HEK293 (cell line): Measurements from ENCODE around the gene CAMK2G.

Experiments used
- CTCF ChIA-PET: fragments of 350-600 bp; formaldehyde crosslinking; extraction: SDS; loops from one replicate; lab custom pipeline; 2021; ENCODE audit warnings: antibody characterized with exemption; lab: Yijun Ruan, JAX
- POLR2A ChIA-PET: fragments of 300-600 bp; formaldehyde crosslinking; extraction: SDS; loops from one replicate; lab custom pipeline; 2020; ENCODE audit warnings: antibody characterized with exemption, inconsistent platforms; lab: Yijun Ruan, JAX
- H3K27ac ChIP-seq: fragments of 200-500 bp; sonication (Bioruptor generic); 2 replicates; pipeline ENCODE4 v1.5.1; 2014; ENCODE audit warnings: low read depth, low read length, control low read depth, inconsistent platforms; ENCODE audit errors: extremely low read depth
- H3K36me3 ChIP-seq, 2 experiments: fragments of 200-500 bp in 1 of 2; sonication (Bioruptor generic) in 1 of 2; 1 replicate in 1 of 2; 2 replicates in 1 of 2; pipeline ENCODE4 v1.5.1; 2014 to 2017; ENCODE audit warnings: inconsistent platforms in 2 of 2, low read length in 2 of 2; ENCODE audit not compliant: control insufficient read depth in 2 of 2, insufficient read depth in 1 of 2
- H3K4me1 ChIP-seq: fragments of 200-500 bp; sonication (Bioruptor generic); 2 replicates; pipeline ENCODE4 v1.5.1; 2014; ENCODE audit warnings: mild to moderate bottlenecking, low read length, inconsistent platforms; ENCODE audit not compliant: control insufficient read depth, insufficient read depth
- H3K4me3 ChIP-seq: 2 replicates; pipeline ENCODE4 v1.5.1; 2011; ENCODE audit warnings: low read depth, mild to moderate bottlenecking, control low read depth, low read length, moderate library complexity
- H3K9me3 ChIP-seq: fragments of 200-500 bp; sonication (Bioruptor generic); 2 replicates; pipeline ENCODE4 v1.5.1; 2014; ENCODE audit warnings: low read depth, low read length, inconsistent platforms; ENCODE audit not compliant: control insufficient read depth, insufficient read depth
- GLIS2 ChIP-seq: fragments of 450-650 bp; formaldehyde crosslinking; IDR thresholded peaks from 2 replicates; pipeline ENCODE4 v1.5.1; 2016; ENCODE audit warnings: missing biosample characterization, missing genetic modification characterization
- KLF9 ChIP-seq: fragments of 450-650 bp; formaldehyde crosslinking; IDR thresholded peaks from 2 replicates; pipeline ENCODE4 v1.5.1; 2016; ENCODE audit warnings: missing biosample characterization, missing genetic modification characterization, low read depth
- PRDM1 ChIP-seq: fragments of 450-650 bp; formaldehyde crosslinking; IDR thresholded peaks from 2 replicates; pipeline ENCODE4; 2016; ENCODE audit warnings: missing biosample characterization, missing genetic modification characterization
- SP7 ChIP-seq: fragments of 450-650 bp; formaldehyde crosslinking; IDR thresholded peaks from 2 replicates; pipeline ENCODE4 v1.5.1; 2016; ENCODE audit warnings: missing biosample characterization, missing genetic modification characterization
- YY1 ChIP-seq: fragments of 450-650 bp; formaldehyde crosslinking; IDR thresholded peaks from 2 replicates; pipeline ENCODE4 v1.5.1; 2018; ENCODE audit warnings: missing biosample characterization, missing genetic modification characterization
- ZBTB26 ChIP-seq: fragments of 450-650 bp; formaldehyde crosslinking; optimal IDR thresholded peaks from 2 replicates; pipeline ENCODE3; 2016; ENCODE audit warnings: missing biosample characterization, mild to moderate bottlenecking, missing genetic modification characterization
- ZBTB48 ChIP-seq: fragments of 450-650 bp; formaldehyde crosslinking; IDR thresholded peaks from 2 replicates; pipeline ENCODE4 v1.5.1; 2016; ENCODE audit warnings: missing biosample characterization, missing genetic modification characterization
- ZBTB49 ChIP-seq: fragments of 450-650 bp; formaldehyde crosslinking; IDR thresholded peaks from 2 replicates; pipeline ENCODE4 v1.5.1; 2016; ENCODE audit warnings: missing biosample characterization, missing genetic modification characterization, low read depth
- ZFHX2 ChIP-seq: fragments of 450-650 bp; formaldehyde crosslinking; conservative IDR thresholded peaks from 2 replicates; pipeline ENCODE4 v1.5.1; 2016; ENCODE audit warnings: missing biosample characterization, missing genetic modification characterization
- ZNF114 ChIP-seq: fragments of 450-650 bp; formaldehyde crosslinking; IDR thresholded peaks from 2 replicates; pipeline ENCODE4 v1.5.0; 2017; ENCODE audit warnings: missing biosample characterization, missing genetic modification characterization
- ZNF121 ChIP-seq: fragments of 450-650 bp; formaldehyde crosslinking; IDR thresholded peaks from 2 replicates; pipeline ENCODE4 v1.5.1; 2016; ENCODE audit warnings: missing biosample characterization, missing genetic modification characterization
- ZNF138 ChIP-seq: fragments of 450-650 bp; formaldehyde crosslinking; IDR thresholded peaks from 2 replicates; pipeline ENCODE4 v1.5.1; 2016; ENCODE audit warnings: missing biosample characterization, missing genetic modification characterization, borderline replicate concordance
- ZNF174 ChIP-seq: fragments of 450-650 bp; formaldehyde crosslinking; IDR thresholded peaks from 2 replicates; pipeline ENCODE4 v1.5.0; 2017; ENCODE audit warnings: missing biosample characterization, mild to moderate bottlenecking, missing genetic modification characterization
- ZNF223 ChIP-seq: fragments of 450-650 bp; formaldehyde crosslinking; IDR thresholded peaks from 2 replicates; pipeline ENCODE4 v1.5.1; 2016; ENCODE audit warnings: missing biosample characterization, missing genetic modification characterization
- ZNF394 ChIP-seq: fragments of 450-650 bp; formaldehyde crosslinking; IDR thresholded peaks from 2 replicates; pipeline ENCODE4 v1.5.1; 2016; ENCODE audit warnings: missing biosample characterization, missing genetic modification characterization, mild to moderate bottlenecking, moderate library complexity, borderline replicate concordance
- ZNF530 ChIP-seq: fragments of 450-650 bp; formaldehyde crosslinking; IDR thresholded peaks from 2 replicates; pipeline ENCODE4 v1.5.1; 2016; ENCODE audit warnings: low read depth, missing biosample characterization, missing genetic modification characterization
- ZNF560 ChIP-seq: fragments of 450-650 bp; formaldehyde crosslinking; IDR thresholded peaks from 2 replicates; pipeline ENCODE4 v1.5.1; 2017; ENCODE audit warnings: missing biosample characterization, missing genetic modification characterization, borderline replicate concordance
- ZNF561 ChIP-seq: fragments of 450-650 bp; IDR thresholded peaks from 2 replicates; pipeline ENCODE4 v1.5.1; 2018; ENCODE audit warnings: missing biosample characterization, missing genetic modification characterization, borderline replicate concordance
- ZNF571 ChIP-seq: fragments of 450-650 bp; formaldehyde crosslinking; IDR thresholded peaks from 2 replicates; pipeline ENCODE4 v1.5.0; 2017; ENCODE audit warnings: missing biosample characterization, missing genetic modification characterization
- ZNF585B ChIP-seq: fragments of 450-650 bp; formaldehyde crosslinking; IDR thresholded peaks from 2 replicates; pipeline ENCODE4 v1.5.1; 2016; ENCODE audit warnings: missing biosample characterization, missing genetic modification characterization
- ZNF610 ChIP-seq: fragments of 450-650 bp; formaldehyde crosslinking; IDR thresholded peaks from 2 replicates; pipeline ENCODE4 v1.5.1; 2016; ENCODE audit warnings: missing biosample characterization, missing genetic modification characterization, borderline replicate concordance
- ZNF843 ChIP-seq: fragments of 450-650 bp; formaldehyde crosslinking; IDR thresholded peaks from 2 replicates; pipeline ENCODE4 v1.5.1; 2016; ENCODE audit warnings: missing biosample characterization, missing genetic modification characterization
- ZSCAN5A ChIP-seq: fragments of 450-650 bp; formaldehyde crosslinking; IDR thresholded peaks from 2 replicates; pipeline ENCODE4 v1.5.1; 2016; ENCODE audit warnings: missing biosample characterization, missing genetic modification characterization
- ZXDB ChIP-seq: fragments of 450-650 bp; formaldehyde crosslinking; IDR thresholded peaks from 2 replicates; pipeline ENCODE4 v1.5.1; 2016; ENCODE audit warnings: missing biosample characterization, missing genetic modification characterization
- TF ChIP-seq, protein P1 (sequence below): fragments of 450-650 bp; formaldehyde crosslinking; IDR thresholded peaks from 2 replicates; pipeline ENCODE4 v1.5.1; 2016; ENCODE audit warnings: missing biosample characterization, missing genetic modification characterization
- TF ChIP-seq, protein P2 (sequence below): fragments of 450-650 bp; formaldehyde crosslinking; IDR thresholded peaks from 2 replicates; pipeline ENCODE4 v1.5.1; 2016; ENCODE audit warnings: missing biosample characterization, missing genetic modification characterization

Gene CAMK2G

DNA sequence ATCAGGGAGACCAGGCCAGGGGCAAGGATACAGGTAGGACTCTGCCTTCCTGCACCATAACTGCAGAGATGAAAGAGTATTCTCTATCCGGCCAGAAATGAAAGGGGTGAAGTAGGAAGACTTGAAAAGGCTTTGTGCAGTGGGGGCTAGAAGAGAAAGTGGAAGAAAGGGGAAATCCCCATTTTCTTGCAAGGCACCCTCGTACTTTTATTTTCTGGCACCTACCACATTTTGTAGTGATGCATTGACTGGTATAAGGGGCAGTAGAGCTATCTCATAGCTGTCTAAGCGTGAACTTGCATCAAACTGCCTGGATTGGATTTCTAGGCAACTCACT, 752 bp upstream of the CAMK2G start:
- H3K27ac ChIP-seq = peak overlapping the region; percentile 25; the same call in 1 of the 2 replicates
- TF ChIP-seq YY1 (tag by site-specific recombination) (no peak), ZNF530 (tag by site-specific recombination) (no peak), ZNF843 (tag by site-specific recombination) (no peak), ZSCAN5A (tag by site-specific recombination) (no peak), ZNF223 (tag by site-specific recombination) (0 out of 2 replicates have a peak, but pooled peaks have one; percentile 16), PRDM1 (tag by site-specific recombination) (peak; percentile 81), ZNF138 (tag by site-specific recombination) (no peak), ZNF560 (tag by site-specific recombination) (no peak), ZNF610 (no peak), SP7 (no peak), ZXDB (tag by site-specific recombination) (0 out of 2 replicates have a peak, but pooled peaks have one; percentile 37), ZNF585B (tag by site-specific recombination) (no peak)
- TF ChIP-seq, protein P1, sequence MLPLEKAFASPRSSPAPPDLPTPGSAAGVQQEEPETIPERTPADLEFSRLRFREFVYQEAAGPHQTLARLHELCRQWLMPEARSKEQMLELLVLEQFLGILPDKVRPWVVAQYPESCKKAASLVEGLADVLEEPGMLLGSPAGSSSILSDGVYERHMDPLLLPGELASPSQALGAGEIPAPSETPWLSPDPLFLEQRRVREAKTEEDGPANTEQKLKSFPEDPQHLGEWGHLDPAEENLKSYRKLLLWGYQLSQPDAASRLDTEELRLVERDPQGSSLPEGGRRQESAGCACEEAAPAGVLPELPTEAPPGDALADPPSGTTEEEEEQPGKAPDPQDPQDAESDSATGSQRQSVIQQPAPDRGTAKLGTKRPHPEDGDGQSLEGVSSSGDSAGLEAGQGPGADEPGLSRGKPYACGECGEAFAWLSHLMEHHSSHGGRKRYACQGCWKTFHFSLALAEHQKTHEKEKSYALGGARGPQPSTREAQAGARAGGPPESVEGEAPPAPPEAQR (tag by site-specific recombination) = no peak
- H3K36me3 ChIP-seq = peaks cover 0 to 23% of the 10 kb centered on the region in 2 experiments; a peak in 1 of 3 replicates
- H3K4me1 ChIP-seq = peaks cover 8% of the 10 kb centered on the region
- CTCF ChIA-PET = interaction anchor here (0.6 to 11.0 kb wide), 2 partner anchors 27 to 137 kb away, joined by 3 to 267 read pairs; no protein-coding TSS in a partner anchor
- H3K4me3 ChIP-seq = no peak overlapping the region; the same call in 1 of the 2 replicates
- POLR2A ChIA-PET = interaction anchor here (2.0 kb wide), 1 partner anchor 13 kb away, joined by 4 read pairs; no protein-coding TSS in a partner anchor
- H3K9me3 ChIP-seq = no peaks in the 10 kb centered on the region

GRCh38 chr10:73873838-73874215, 528 bp downstream of the CAMK2G start:
- peak overlapping the region; percentile 77 for H3K4me3 ChIP-seq
- TF ChIP-seq KLF9 (tag by site-specific recombination) (peak; percentile 49), GLIS2 (tag by site-specific recombination) (peak; percentile 59; the same call in 1 of the 2 replicates), ZNF174 (tag by site-specific recombination) (no peak), ZNF114 (tag by site-specific recombination) (no peak), ZNF394 (tag by site-specific recombination) (no peak), ZNF121 (tag by site-specific recombination) (no peak), ZBTB49 (tag by site-specific recombination) (no peak), ZFHX2 (tag by site-specific recombination) (no peak), ZNF571 (tag by site-specific recombination) (no peak), ZBTB26 (tag by site-specific recombination) (no peak), ZNF561 (tag by site-specific recombination) (no peak), ZBTB48 (no peak)
- TF ChIP-seq, protein P2, sequence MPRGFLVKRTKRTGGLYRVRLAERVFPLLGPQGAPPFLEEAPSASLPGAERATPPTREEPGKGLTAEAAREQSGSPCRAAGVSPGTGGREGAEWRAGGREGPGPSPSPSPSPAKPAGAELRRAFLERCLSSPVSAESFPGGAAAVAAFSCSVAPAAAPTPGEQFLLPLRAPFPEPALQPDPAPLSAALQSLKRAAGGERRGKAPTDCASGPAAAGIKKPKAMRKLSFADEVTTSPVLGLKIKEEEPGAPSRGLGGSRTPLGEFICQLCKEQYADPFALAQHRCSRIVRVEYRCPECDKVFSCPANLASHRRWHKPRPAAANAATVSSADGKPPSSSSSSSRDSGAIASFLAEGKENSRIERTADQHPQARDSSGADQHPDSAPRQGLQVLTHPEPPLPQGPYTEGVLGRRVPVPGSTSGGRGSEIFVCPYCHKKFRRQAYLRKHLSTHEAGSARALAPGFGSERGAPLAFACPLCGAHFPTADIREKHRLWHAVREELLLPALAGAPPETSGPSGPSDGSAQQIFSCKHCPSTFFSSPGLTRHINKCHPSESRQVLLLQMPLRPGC (tag by site-specific recombination) = no peak
- H3K9me3 ChIP-seq = no peaks in the 10 kb centered on the region
- H3K36me3 ChIP-seq = peaks cover 0 to 34% of the 10 kb centered on the region in 2 experiments; a peak in 1 of 3 replicates
- POLR2A ChIA-PET = interaction anchor here (1.1 to 2.0 kb wide), 2 partner anchors 12 to 93 kb away, joined by 3 to 4 read pairs; no protein-coding TSS in a partner anchor
- CTCF ChIA-PET = interaction anchor here (1.0 to 11.0 kb wide), 2 partner anchors 26 to 67 kb away, joined by 3 to 267 read pairs; no protein-coding TSS in a partner anchor
- H3K27ac ChIP-seq = no peak overlapping the region
- H3K4me1 ChIP-seq = peaks cover 8% of the 10 kb centered on the region
